Measurements from ENCODE around the gene COMTD1.
"Not testable (repeated sequence)": the region's sequence is repeated elsewhere in the genome, so short reads cannot be mapped to it uniquely, and the experiment has no call there.

Gene COMTD1

DNA sequence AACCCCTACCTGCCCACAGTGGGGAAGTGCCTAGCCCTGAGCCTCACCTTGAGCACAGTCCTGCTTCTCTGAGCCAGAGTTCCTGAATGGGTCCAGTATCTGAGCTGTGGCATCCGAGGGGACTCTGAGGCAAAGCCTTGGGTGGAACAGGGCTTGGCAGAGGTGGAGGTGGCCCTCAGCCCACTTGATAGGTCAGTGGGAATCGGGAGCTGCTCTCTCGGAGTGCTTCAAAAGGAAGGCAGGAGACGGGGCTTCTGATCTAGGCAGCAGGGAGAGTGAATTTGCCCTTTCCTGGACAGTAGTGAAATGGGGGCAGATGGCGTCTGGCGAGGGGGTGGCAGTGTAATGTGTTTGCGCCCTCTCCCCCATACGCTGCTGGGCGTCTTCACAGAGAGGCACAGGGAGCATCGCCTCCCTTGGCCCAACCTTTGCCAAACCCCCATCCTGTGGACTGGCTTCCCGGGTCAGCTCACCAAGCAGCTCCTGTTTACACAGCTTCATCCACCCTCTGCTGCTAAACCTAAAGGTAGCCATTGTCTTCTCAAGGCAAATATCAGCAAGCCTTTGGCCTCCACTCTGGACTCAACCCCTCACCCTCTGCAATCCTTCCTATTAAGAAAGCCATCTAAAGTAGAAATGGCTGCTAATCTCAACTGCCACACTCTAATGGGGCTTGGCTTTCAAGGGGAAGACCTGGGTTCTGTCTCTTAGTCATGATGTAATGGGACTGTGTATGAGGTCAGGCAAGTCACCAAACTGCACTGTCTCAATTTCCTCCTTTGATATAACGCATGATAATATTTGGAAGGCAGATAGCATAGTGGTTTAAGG, 46.3 kb downstream of the COMTD1 start:
- DNase-seq, result no peak

DNA sequence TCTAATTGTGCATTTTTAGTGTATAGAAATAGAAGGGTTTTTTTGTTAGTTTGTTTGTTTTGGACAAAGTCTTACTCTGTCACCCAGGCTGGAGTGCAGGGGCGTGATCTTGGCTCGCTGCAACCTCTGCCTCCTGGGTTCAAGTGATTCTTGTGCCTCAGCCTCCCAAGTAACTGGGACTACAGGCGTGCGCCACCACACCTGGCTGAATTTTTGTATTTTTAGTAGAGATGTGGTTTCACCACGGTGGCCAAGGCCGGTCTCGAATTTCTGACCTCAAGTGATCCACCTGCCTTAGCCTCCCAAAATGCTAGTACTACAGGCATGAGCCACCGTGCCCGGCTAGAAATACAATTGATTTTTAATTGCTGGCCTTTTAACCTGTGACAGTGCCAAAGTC, 47.2 kb downstream of the COMTD1 start:
- DNase-seq, result not testable (repeated sequence)

DNA sequence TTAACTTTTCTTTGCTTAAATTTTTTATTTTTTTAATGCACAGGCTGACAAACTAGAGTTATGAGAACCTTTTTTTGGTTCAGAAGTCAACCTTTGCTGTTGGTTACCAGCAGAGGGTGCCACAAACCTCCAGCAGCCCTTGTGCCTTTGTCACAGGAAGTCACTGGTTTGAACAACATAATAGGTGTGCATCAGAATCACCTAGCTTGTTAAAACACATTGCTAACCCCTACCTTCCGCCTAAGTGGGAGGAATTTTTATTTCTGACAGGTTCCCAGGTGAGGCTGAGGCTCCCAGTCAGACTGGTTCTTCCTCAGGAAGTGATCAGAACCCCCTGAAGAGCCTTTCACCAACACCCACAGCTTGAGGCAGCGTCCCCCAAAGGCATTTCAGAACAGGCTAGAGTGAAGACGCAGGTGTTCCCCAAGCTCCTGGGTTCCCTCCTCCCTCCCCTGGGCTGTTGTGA, 47.8 kb downstream of the COMTD1 start:
- no peak for DNase-seq

DNA sequence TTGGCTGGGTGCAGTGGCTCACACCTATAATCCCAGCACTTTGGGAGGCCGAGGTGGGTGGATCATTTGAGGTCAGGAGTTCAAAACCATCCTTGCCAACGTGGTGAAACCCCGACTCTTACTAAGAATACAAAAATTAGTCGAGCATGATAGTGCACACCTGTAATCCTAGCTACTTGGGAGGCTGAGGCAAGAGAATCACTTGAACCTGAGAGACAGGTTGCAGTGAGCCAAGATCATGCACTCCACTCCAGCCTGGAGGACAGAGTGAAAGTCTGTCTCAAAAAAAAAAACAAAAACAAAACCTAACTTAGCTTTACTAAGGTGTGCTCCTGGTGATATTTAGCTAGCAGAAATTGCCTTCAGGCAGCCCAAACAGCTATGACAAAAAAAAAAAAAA, 49.4 kb downstream of the COMTD1 start:
- no peak for DNase-seq
